Sigmoid colon (tissue), 4 donors: ENCODE results near the gene ZNF672.

Source experiments
- EP300 ChIP-seq, 4 donors: sonication (generic); formaldehyde crosslinking; IDR thresholded peaks; one replicate each; pipeline ENCODE4 v1.6.1; 2017; ENCODE audit warnings: antibody characterized with exemption in 4 of 4
- POLR2A ChIP-seq, 2 donors: fragments of 450-650 bp; IDR thresholded peaks; one replicate each; pipeline ENCODE4 v1.6.1; 2016; ENCODE audit warnings: antibody characterized with exemption in 2 of 2, mild to moderate bottlenecking in 2 of 2, moderate library complexity in 2 of 2
- POLR2AphosphoS5 ChIP-seq, 4 donors: sonication (generic); formaldehyde crosslinking; IDR thresholded peaks; one replicate each; pipeline ENCODE4 v1.6.1; 2017; ENCODE audit warnings: antibody characterized with exemption in 4 of 4
- TF ChIP-seq, protein P1 (sequence below), 4 experiments: fragments of 450-650 bp in 3 of 4; fragments of 200-600 bp in 1 of 4; IDR thresholded peaks; one replicate each; pipeline ENCODE4 v1.5.1; 2016 to 2019; ENCODE audit warnings: antibody characterized with exemption in 4 of 4, mild to moderate bottlenecking in 3 of 4, moderate library complexity in 2 of 4

DNA sequence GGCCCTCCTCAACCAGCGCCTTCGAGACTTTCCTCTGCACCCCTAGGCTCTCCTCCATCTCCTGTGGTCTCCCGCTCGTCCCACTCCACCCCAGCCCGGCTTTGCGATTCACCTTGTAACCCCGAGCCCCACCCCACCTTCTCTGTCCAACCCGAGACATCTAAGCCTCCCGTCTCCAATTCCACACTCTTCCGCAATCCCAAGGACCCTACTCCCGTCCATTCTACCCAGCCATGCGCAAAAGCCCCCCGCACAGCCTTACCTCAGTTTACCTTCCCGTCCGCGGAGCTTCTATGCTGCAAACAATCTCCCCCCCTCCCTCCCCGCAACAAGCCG lies 12.5 kb upstream of the ZNF672 start:
- TF ChIP-seq, protein P1, sequence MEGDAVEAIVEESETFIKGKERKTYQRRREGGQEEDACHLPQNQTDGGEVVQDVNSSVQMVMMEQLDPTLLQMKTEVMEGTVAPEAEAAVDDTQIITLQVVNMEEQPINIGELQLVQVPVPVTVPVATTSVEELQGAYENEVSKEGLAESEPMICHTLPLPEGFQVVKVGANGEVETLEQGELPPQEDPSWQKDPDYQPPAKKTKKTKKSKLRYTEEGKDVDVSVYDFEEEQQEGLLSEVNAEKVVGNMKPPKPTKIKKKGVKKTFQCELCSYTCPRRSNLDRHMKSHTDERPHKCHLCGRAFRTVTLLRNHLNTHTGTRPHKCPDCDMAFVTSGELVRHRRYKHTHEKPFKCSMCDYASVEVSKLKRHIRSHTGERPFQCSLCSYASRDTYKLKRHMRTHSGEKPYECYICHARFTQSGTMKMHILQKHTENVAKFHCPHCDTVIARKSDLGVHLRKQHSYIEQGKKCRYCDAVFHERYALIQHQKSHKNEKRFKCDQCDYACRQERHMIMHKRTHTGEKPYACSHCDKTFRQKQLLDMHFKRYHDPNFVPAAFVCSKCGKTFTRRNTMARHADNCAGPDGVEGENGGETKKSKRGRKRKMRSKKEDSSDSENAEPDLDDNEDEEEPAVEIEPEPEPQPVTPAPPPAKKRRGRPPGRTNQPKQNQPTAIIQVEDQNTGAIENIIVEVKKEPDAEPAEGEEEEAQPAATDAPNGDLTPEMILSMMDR (IDR thresholded peaks at IDR 0.05) = no peak
- peak in 3 of 4 donors; percentile 21 to 54 (median 23) for TF ChIP-seq POLR2AphosphoS5 (IDR thresholded peaks at IDR 0.05)
- no peak for TF ChIP-seq EP300 (IDR thresholded peaks at IDR 0.05)
- peak; percentile 34 to 49 for TF ChIP-seq POLR2A (IDR thresholded peaks at IDR 0.05)
